Stimulated activated CD8-positive, alpha-beta memory T cell treated with anti-CD3 and anti-CD28 coated beads, Interleukin-4, amount 100 ng/mL, for 48 hours (primary cell): Measurements from ENCODE around the gene HIVEP2.
A peak's percentile ranks its signal among the peaks of the same experiment; 100 is the strongest.

Source experiments
- DNase-seq: peaks from one replicate; pipeline ENCODE4 v3.0.0-alpha.2; 2020

The HIVEP2 gene

GRCh38 chr6:142857233-142857761 is 87.7 kb downstream of the HIVEP2 start:
- no peak for DNase-seq

- DNase-seq: peak; percentile 56
Observed at GRCh38 chr6:142856624-142857232, 88.2 kb downstream of the HIVEP2 start.

GRCh38 chr6:142855893-142856623 is 88.9 kb downstream of the HIVEP2 start:
- no peak for DNase-seq

GRCh38 chr6:142854589-142855488 is 90.1 kb downstream of the HIVEP2 start:
- no peak for DNase-seq

GRCh38 chr6:142853244-142854180 is 91.5 kb downstream of the HIVEP2 start:
- no peak for DNase-seq

- no peak for DNase-seq
Observed at GRCh38 chr6:142851601-142852000, 93.4 kb downstream of the HIVEP2 start.

GRCh38 chr6:142850679-142851423 is 94.1 kb downstream of the HIVEP2 start:
- peak; percentile 56 for DNase-seq

GRCh38 chr6:142848976-142849375 is 96.0 kb downstream of the HIVEP2 start:
- DNase-seq: no peak

GRCh38 chr6:142848156-142848555 is 96.8 kb downstream of the HIVEP2 start:
- no peak for DNase-seq

GRCh38 chr6:142846883-142847287 is 98.1 kb downstream of the HIVEP2 start:
- DNase-seq: no peak

GRCh38 chr6:142846459-142846831 is 98.5 kb downstream of the HIVEP2 start:
- DNase-seq: no peak

- peak; percentile 58 for DNase-seq
Observed at GRCh38 chr6:142845624-142846458, 99.1 kb downstream of the HIVEP2 start.

- DNase-seq: no peak
Observed at GRCh38 chr6:142845143-142845571, 99.8 kb downstream of the HIVEP2 start.

- DNase-seq: no peak
Observed at GRCh38 chr6:142844065-142844755, 100.8 kb downstream of the HIVEP2 start.

- DNase-seq: no peak
Observed at GRCh38 chr6:142843361-142843760, 101.6 kb downstream of the HIVEP2 start.

- DNase-seq: no peak
Observed at GRCh38 chr6:142842418-142843261, 102.3 kb downstream of the HIVEP2 start.

- no peak for DNase-seq
Observed at GRCh38 chr6:142841915-142842314, 103.1 kb downstream of the HIVEP2 start.

GRCh38 chr6:142839686-142840040 is 105.3 kb downstream of the HIVEP2 start:
- DNase-seq: no peak
